ENCODE results near the gene CCDC40.

Gene CCDC40

DNA sequence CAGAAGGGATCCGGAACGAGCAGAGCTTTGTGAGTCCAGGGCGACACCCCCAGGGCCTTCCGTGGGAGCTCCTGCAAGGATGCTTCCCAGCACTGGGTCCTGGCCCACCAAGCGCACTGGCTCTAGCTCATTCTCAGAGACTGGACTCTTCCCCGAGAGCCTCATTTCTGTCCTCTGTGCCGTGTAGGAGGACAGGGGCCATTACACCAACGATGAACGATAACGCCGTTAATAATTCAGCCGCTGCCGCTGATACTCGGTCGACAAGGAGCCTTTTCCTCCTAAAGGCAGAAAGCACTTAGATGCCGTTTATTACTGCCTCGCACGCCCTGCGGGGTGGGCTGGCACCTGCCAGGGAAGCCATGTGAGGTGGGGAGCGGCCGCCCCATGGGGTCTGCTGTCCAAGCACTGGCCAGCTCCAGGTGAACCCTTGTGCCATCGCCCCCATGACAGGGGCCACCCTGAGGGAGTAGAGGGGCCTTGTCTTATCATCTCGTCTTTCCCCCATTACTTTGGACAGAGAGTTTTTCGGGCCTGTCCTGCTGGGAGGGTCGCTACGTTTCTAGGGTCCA, 34.3 kb upstream of the CCDC40 start:
- DNase-seq: no peak

- DNase-seq: no peak
Observed at GRCh38 chr17:80002690-80003490, 33.6 kb upstream of the CCDC40 start.

DNA sequence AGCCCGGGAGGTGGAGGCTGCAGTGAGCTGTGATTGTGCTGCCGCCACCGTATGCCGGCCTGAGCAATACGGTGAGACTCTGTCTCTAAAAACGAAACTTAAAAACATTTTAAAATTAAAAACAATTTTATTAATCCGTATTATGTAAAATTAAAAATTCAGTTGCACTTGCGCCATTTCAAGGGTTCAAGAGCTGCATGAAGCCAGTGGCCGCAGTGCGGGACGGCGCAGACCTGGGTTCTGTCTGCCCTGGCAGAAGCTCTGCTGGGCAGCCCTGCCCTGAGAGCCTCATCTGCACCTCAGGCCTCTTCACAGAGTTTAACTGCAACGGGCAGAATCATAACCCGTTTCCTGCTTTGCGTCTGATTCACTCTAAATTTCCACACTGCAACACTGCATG, 32.5 kb upstream of the CCDC40 start:
- no peak for DNase-seq

- DNase-seq: peak; percentile 41
Observed at GRCh38 chr17:80005360-80006338, 30.8 kb upstream of the CCDC40 start.

- DNase-seq: no peak
Observed at GRCh38 chr17:80006339-80006720, 30.1 kb upstream of the CCDC40 start.

- no peak for DNase-seq
Observed at GRCh38 chr17:80006811-80007752, 29.4 kb upstream of the CCDC40 start.

GRCh38 chr17:80007939-80008338, 28.5 kb upstream of the CCDC40 start:
- no peak for DNase-seq

GRCh38 chr17:80008383-80008840, 28.0 kb upstream of the CCDC40 start:
- peak; percentile 64 for DNase-seq

DNA sequence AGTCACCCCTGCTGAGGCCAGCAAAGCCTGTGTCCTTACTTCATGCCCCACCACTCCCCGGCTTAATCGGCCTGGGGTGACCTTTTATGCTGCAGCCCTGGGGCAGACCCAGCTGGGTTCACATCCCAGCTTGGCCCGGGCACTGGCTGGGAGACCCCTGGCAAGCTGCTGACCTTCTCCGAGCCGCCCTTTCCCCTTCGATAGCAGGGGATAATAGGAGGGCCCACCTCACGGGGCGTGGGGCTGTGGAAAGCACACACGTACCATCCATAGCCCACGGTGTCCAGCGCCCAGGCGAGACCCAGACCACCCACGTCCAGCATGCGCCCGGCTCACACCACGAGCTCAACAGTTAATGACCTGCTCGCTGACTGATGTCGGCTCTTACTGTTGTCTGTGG, 27.6 kb upstream of the CCDC40 start:
- DNase-seq: no peak

GRCh38 chr17:80009391-80010282, 26.8 kb upstream of the CCDC40 start:
- DNase-seq: no peak

- DNase-seq: no peak
Observed at GRCh38 chr17:80010283-80010858, 26.1 kb upstream of the CCDC40 start.

GRCh38 chr17:80011989-80012555, 24.4 kb upstream of the CCDC40 start:
- DNase-seq: no peak

DNA sequence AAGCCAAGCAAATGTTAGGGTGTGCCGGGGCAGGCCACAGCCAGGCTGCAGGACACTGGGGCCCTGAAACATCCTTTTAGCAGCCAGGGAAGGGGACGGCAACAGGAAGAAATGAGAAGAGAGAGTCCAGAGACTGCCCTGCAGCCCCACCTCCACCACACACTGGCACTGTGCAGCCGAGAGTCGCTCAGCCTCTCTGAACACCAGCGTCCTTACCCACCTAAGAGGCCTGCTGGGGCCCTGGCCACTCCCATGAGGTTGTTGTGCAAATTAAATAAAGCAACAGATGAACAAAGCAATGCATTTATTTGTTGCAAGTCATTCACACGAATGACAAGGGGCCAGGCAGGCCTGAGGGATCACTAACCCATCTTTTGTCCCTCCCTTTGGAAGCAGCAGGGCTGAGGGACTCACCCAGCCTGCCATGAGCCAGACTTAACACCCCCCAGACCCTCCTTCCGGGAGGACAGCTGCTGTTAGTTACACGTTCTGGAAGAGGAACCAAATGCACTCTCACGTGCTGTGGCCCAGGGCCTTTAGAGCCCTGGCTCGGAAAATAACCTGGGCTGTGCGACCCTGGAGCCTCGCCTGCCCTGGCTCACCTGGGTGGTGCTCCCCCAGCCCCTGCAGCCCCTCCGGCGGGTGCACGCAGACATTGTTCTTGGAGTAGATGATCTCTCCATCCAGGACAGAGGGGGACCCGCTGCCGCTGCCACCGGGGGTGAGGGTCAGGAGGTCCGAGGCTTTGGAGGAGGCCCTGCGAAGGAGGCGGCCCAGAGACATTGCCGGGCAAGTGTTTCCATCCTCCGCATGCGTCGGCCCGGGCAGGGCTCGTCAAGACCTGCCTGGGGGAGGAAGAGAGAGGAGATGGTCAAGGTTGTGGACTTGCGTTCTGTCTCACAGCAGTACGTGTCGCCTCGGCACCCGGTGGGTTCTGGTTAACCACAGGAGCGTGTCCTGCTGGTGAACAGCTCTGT, 23.4 kb upstream of the CCDC40 start:
- no peak for DNase-seq

- no peak for DNase-seq
Observed at GRCh38 chr17:80017226-80018010, 19.0 kb upstream of the CCDC40 start.

GRCh38 chr17:80018917-80019651, 17.4 kb upstream of the CCDC40 start:
- no peak for DNase-seq

GRCh38 chr17:80021600-80021999, 14.8 kb upstream of the CCDC40 start:
- no peak for DNase-seq

DNA sequence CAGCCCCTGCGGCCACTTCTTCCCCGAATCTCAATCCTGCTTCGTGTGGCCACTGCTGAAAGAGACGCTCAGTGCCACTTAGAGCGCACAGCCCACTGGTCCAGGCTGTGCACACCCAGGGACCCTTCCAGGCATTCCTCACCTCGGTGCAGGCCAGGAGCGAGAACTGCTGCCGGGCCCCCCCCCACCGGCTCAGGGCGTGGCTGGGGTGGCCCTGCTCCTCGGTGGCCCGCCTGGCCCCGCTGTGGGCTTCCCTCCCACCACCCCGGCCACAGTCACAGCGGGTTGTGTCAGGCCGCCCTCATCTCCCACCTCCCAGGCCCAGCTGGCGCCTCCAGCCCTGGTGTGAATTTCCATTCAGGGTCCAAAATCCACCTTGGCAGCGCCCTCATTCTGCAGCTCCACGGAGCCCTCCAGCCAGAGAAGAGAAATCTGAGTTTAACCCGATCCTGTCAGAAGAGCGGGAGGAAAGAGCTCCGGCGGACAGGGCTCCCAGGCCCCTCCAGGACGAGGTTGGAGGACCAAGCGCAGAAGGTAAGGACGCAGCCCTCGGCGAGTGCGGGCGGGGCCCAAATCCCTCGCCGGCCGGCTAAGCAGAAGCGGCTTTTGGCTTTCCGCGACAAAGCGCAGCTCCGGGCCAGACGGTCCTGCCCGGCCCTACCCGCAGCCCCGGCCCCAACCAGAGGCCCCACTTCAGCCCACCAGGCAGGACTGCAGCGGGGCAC, 12.8 kb upstream of the CCDC40 start:
- DNase-seq: no peak

Measured in EL (cell line).